K562 (cell line): ENCODE measurements around the gene TEX14. TPM values are rescaled to one million over a fixed set of nuclear protein-coding genes. Genes with fewer than 3 reads are reported as not detected.

Experiments used
- ATAC-seq: fragments of 200-7000 bp; cut with Tn5 transposase; 3 replicates; pipeline ENCODE4 v1.9.1; 2020; ENCODE audit warnings: moderate library complexity
- BruUV-seq: library from RNA; stranded (reverse); fragments of 400-500 nt; replicated peaks from 2 replicates; lab custom pipeline; 2021; lab: Mats Ljungman, UMichigan
- CTCF ChIA-PET: fragments of 300-600 bp; formaldehyde crosslinking; extraction: SDS; loops from one replicate; lab custom pipeline; 2021; ENCODE audit warnings: low intra/inter-chr PET ratio; lab: Yijun Ruan, JAX
- POLR2A ChIA-PET: fragments of 300-600, 350-650 bp; sonication (Branson Sonifier 250); formaldehyde crosslinking; extraction: SDS; loops from one replicate; lab custom pipeline; 2021; ENCODE audit warnings: antibody characterized with exemption, inconsistent platforms; lab: Yijun Ruan, JAX
- DNase-seq, 4 experiments: peaks; one replicate each; pipeline versions ENCODE4 v3.0.0 to v3.0.0-alpha.2; 2011 to 2018; ENCODE audit warnings: low spot score in 3 of 4, mixed read lengths in 3 of 4; ENCODE audit errors: extremely low read depth in 1 of 4
- FAIRE-seq: peaks from 2 replicates; lab custom pipeline; 2011; peaks lifted over from hg19 to GRCh38; lab: Jason Lieb, UNC
- H2AFZ ChIP-seq: 2 replicates; pipeline ENCODE4 v1.6.0; 2011; ENCODE audit warnings: low read depth, low read length, control low read depth, inconsistent platforms
- H3K27ac ChIP-seq: fragments of 200-600 bp; 3 replicates; pipeline ENCODE4 v1.8.0; 2011; ENCODE audit warnings: low read depth, mild to moderate bottlenecking, control low read depth, inconsistent platforms, low read length, moderate library complexity, mixed read lengths; ENCODE audit errors: extremely low read depth
- H3K27me3 ChIP-seq, 2 experiments: fragments of 300-600 bp in 1 of 2; 2 replicates in 1 of 2; 3 replicates in 1 of 2; pipeline versions ENCODE4 v1.6.0 to v1.8.0; 2011; ENCODE audit warnings: inconsistent platforms in 2 of 2, low read length in 2 of 2, mild to moderate bottlenecking in 1 of 2, mixed read lengths in 1 of 2, moderate library complexity in 1 of 2; ENCODE audit not compliant: control insufficient read depth in 2 of 2, insufficient read depth in 2 of 2
- H3K36me3 ChIP-seq: fragments of 300-600 bp; 3 replicates; pipeline ENCODE4 v1.8.0; 2011; ENCODE audit warnings: mild to moderate bottlenecking, low read length, inconsistent platforms; ENCODE audit not compliant: control insufficient read depth, insufficient read depth
- H3K4me1 ChIP-seq, 2 experiments: fragments of 200-600 bp in 1 of 2; replicated peaks in 1 of 2; 2 replicates in 1 of 2; 3 replicates in 1 of 2; pipeline versions ENCODE4 v1.5.1 to v1.8.0; 2011; ENCODE audit warnings: inconsistent platforms in 2 of 2, low read length in 2 of 2, mild to moderate bottlenecking in 1 of 2, mixed read lengths in 1 of 2, moderate library complexity in 1 of 2; ENCODE audit not compliant: control insufficient read depth in 2 of 2, insufficient read depth in 2 of 2
- H3K4me2 ChIP-seq: 2 replicates; pipeline ENCODE4 v1.6.1; 2011; ENCODE audit warnings: low read length, control low read depth, inconsistent platforms, mixed read lengths; ENCODE audit not compliant: insufficient read depth
- H3K4me3 ChIP-seq: fragments of 200-600 bp; sonication (generic), shearing (Covaris generic); 2 replicates; pipeline ENCODE4 v1.5.1; 2016; ENCODE audit warnings: control low read depth, inconsistent platforms
- H3K79me2 ChIP-seq: fragments of 200-600 bp; 3 replicates; pipeline ENCODE4 v1.8.0; 2011; ENCODE audit warnings: low read length, inconsistent platforms; ENCODE audit not compliant: control insufficient read depth, insufficient read depth
- H3K9ac ChIP-seq, 2 experiments: 2 replicates each; pipeline versions ENCODE4 v1.6.0 to v1.6.1; 2011; ENCODE audit warnings: low read depth in 2 of 2, low read length in 2 of 2, control low read depth in 1 of 2, inconsistent platforms in 1 of 2, mild to moderate bottlenecking in 1 of 2, mixed read lengths in 1 of 2; ENCODE audit not compliant: insufficient read depth in 1 of 2
- H3K9me1 ChIP-seq: one replicate; pipeline ENCODE4 v1.6.0; 2011; ENCODE audit warnings: inconsistent platforms, mild to moderate bottlenecking, low read length, moderate library complexity; ENCODE audit not compliant: control insufficient read depth, insufficient read depth
- H3K9me3 ChIP-seq: replicated peaks from 2 replicates; pipeline ENCODE4 v1.5.1; 2011; ENCODE audit warnings: low read depth, low read length, inconsistent platforms; ENCODE audit not compliant: control insufficient read depth, insufficient read depth
- H4K20me1 ChIP-seq: replicated peaks from 2 replicates; pipeline ENCODE4 v1.6.1; 2011; ENCODE audit warnings: low read length, inconsistent platforms, mixed read lengths; ENCODE audit not compliant: control insufficient read depth, insufficient read depth
- CREM ChIP-seq: IDR thresholded peaks from 2 replicates; pipeline ENCODE4 v1.6.1; 2014; ENCODE audit warnings: antibody characterized with exemption, low read depth
- FIP1L1 ChIP-seq: fragments of 200-400 bp; formaldehyde crosslinking; IDR thresholded peaks from 2 replicates; pipeline ENCODE4 v1.6.1; 2018; ENCODE audit warnings: mild to moderate bottlenecking, low read depth, low read length; ENCODE audit not compliant: poor library complexity, severe bottlenecking
- HDAC6 ChIP-seq: IDR thresholded peaks from 2 replicates; pipeline ENCODE4 v1.6.1; 2012; ENCODE audit warnings: low read depth, mild to moderate bottlenecking, control low read depth, inconsistent platforms, low read length, moderate library complexity
- HDGF ChIP-seq: fragments of 450-650 bp; IDR thresholded peaks from 2 replicates; pipeline ENCODE4 v1.6.1; 2016
- KLF16 ChIP-seq: IDR thresholded peaks from 2 replicates; pipeline ENCODE4 v1.6.1; 2016; ENCODE audit warnings: antibody characterized with exemption
- NCOA6 ChIP-seq: fragments of 450-650 bp; IDR thresholded peaks from 2 replicates; pipeline ENCODE4 v1.6.1; 2017; ENCODE audit warnings: mild to moderate bottlenecking
- POLR2AphosphoS5 ChIP-seq: IDR thresholded peaks from 2 replicates; pipeline ENCODE4 v1.6.1; 2011; ENCODE audit warnings: mild to moderate bottlenecking, low read depth, low read length, moderate library complexity; ENCODE audit not compliant: control insufficient read depth, insufficient read depth
- SMARCA4 ChIP-seq: fragments of 450-650 bp; IDR thresholded peaks from 2 replicates; pipeline ENCODE4 v1.6.1; 2016
- SRSF9 ChIP-seq: fragments of 200-400 bp; formaldehyde crosslinking; IDR thresholded peaks from 2 replicates; pipeline ENCODE4 v1.6.1; 2017; ENCODE audit warnings: low read depth, low read length, borderline replicate concordance
- ZBTB17 ChIP-seq: fragments of 450-650 bp; formaldehyde crosslinking; IDR thresholded peaks from 2 replicates; pipeline ENCODE4 v1.4.0; 2020; ENCODE audit warnings: mild to moderate bottlenecking
- ZNF146 ChIP-seq: IDR thresholded peaks from one replicate; pipeline ENCODE4 v1.6.1; 2018; ENCODE audit warnings: missing compliant biosample characterization; ENCODE audit not compliant: unreplicated experiment
- ZNF232 ChIP-seq: sonication (generic); formaldehyde crosslinking; IDR thresholded peaks from 2 replicates; pipeline ENCODE4 v1.8.0; 2022; ENCODE audit warnings: mild to moderate bottlenecking, missing genetic modification reagents
- ZNF436 ChIP-seq: fragments of 250-450, 450-650 bp; sonication (Bioruptor Pico); formaldehyde crosslinking; IDR thresholded peaks from 2 replicates; pipeline ENCODE4 v1.7.0; 2020; ENCODE audit warnings: mild to moderate bottlenecking
- ZNF717 ChIP-seq: fragments of 250-450 bp; sonication (Bioruptor Pico); IDR thresholded peaks from 2 replicates; pipeline ENCODE4 v1.5.0; 2021
- WGBS: fragments of 100-300 bp; shearing (Covaris generic); methylation state at CpG from one replicate; pipeline ENCODE4 v1.1.6; 2016; ENCODE audit warnings: low coverage, mixed read lengths; ENCODE audit not compliant: insufficient coverage; ENCODE audit errors: missing lambda C conversion rate; 5-methylcytosine and 5-hydroxymethylcytosine counted together
- in situ Hi-C: fragments of 300-500 bp; cut with MboI; formaldehyde crosslinking; loops from 4 replicates; pipeline ENCODE4 v1.15.0; 2018; ENCODE audit warnings: inconsistent platforms, mixed read lengths
- intact Hi-C: fragments of 100-400 bp; cut with micrococcal nuclease; formaldehyde crosslinking; loops from 2 replicates; pipeline ENCODE4 v1.14.2; 2022
- polyA plus RNA-seq, 8 experiments: library from polyadenylated mRNA; depleted of rRNA in 4 of 8; stranded (reverse) in 5 of 8; unstranded in 3 of 8; fragments of >200 nt; fragmentation: Nextera tagmentation in 2 of 8; fragmentation: Illumina TruSeq in 1 of 8; extraction: Ambion mirVana in 2 of 8; extraction: Trizol in 1 of 8; gene quantifications; 2 replicates each; pipeline versions ENCODE4 v1.2.1 to v1.2.3, GENCODE V29; 2011 to 2014; ENCODE audit warnings: inconsistent platforms in 1 of 8, missing spikeins in 1 of 8
- total RNA-seq, 7 experiments: library from RNA; depleted of rRNA in 6 of 7; stranded (reverse); fragments of >200 nt in 6 of 7; fragmentation: Illumina TruSeq in 2 of 7; extraction: Trizol in 2 of 7; gene quantifications; 2 replicates each; pipeline versions ENCODE4 v1.2.1 to v1.2.3, GENCODE V29; 2011 to 2021; ENCODE audit warnings: low replicate concordance in 1 of 7
- TF ChIP-seq, protein P1 (sequence below): fragments of 450-650 bp; IDR thresholded peaks from 2 replicates; pipeline ENCODE4 v1.7.0; 2016; ENCODE audit warnings: borderline replicate concordance
- TF ChIP-seq, protein P2 (sequence below): fragments of 250-450 bp; sonication (Bioruptor Pico); IDR thresholded peaks from 2 replicates; pipeline ENCODE4 v1.5.0; 2021; ENCODE audit warnings: mild to moderate bottlenecking, borderline replicate concordance
- TF ChIP-seq, protein P3 (sequence below): fragments of 250-450 bp; sonication (Bioruptor Pico); IDR thresholded peaks from 2 replicates; pipeline ENCODE4 v1.4.0; 2020; ENCODE audit warnings: borderline replicate concordance

The TEX14 gene
- total and polyA plus RNA-seq, 9 of the 15 experiments (the other 6 are each of a cell fraction or from before 2014, with no cell fraction given), result 0.05 to 0.12 (median 0.09) TPM; not detected in 1

DNA sequence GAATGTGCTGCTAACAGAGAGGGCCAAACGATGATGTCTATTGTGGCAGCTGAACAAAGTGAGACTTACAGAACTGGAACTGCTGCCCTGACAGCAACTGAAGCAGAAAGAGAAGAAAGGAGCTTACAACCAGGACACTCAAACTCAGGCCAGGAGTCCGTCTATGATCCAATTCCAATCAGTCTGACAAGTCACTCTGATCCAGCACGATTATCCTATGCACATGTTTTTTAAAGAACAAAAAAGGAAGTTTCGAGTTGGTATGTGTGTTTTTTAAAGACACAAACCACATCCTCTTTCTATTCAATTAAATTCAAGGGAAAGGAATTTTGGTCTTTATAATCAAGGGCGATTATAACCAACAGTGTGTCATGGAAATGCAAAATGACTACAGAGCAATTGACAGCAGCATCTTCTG, 135.0 kb downstream of the TEX14 start:
- peaks cover 13 to 21% of the 10 kb centered on the region in 2 experiments for H3K27me3 ChIP-seq
- no peak overlapping the region for H3K4me2 ChIP-seq
- H3K27ac ChIP-seq, result no peak overlapping the region
- no peak overlapping the region for H3K9ac ChIP-seq
- H3K79me2 ChIP-seq, result no peaks in the 10 kb centered on the region
- H4K20me1 ChIP-seq, result no peaks in the 10 kb centered on the region
- no peak for DNase-seq
- WGBS, result 5% methylated on average over 5 of the region's 5 CpGs
- BruUV-seq, result no TSS peak
- H2AFZ ChIP-seq, result peak overlapping the region; percentile 34
- H3K4me1 ChIP-seq, result no peaks in the 10 kb centered on the region
- no peak for ATAC-seq
- in situ Hi-C loops (no loop called here), intact Hi-C loops (no loop called here)
- no peak overlapping the region for H3K4me3 ChIP-seq
- no peaks in the 10 kb centered on the region for H3K36me3 ChIP-seq
- H3K9me1 ChIP-seq, result no peaks in the 10 kb centered on the region
- no peaks in the 10 kb centered on the region for H3K9me3 ChIP-seq
- TF ChIP-seq HDAC6, result no peak
- TF ChIP-seq NCOA6, result no peak
- no peak for TF ChIP-seq ZNF436 (CRISPR knock-in tag)
- no peak for TF ChIP-seq ZNF717 (CRISPR knock-in tag)
- TF ChIP-seq ZNF232 (CRISPR knock-in tag), result no peak
- no peak for TF ChIP-seq SMARCA4
- TF ChIP-seq, protein P1, sequence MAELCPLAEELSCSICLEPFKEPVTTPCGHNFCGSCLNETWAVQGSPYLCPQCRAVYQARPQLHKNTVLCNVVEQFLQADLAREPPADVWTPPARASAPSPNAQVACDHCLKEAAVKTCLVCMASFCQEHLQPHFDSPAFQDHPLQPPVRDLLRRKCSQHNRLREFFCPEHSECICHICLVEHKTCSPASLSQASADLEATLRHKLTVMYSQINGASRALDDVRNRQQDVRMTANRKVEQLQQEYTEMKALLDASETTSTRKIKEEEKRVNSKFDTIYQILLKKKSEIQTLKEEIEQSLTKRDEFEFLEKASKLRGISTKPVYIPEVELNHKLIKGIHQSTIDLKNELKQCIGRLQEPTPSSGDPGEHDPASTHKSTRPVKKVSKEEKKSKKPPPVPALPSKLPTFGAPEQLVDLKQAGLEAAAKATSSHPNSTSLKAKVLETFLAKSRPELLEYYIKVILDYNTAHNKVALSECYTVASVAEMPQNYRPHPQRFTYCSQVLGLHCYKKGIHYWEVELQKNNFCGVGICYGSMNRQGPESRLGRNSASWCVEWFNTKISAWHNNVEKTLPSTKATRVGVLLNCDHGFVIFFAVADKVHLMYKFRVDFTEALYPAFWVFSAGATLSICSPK, result no peak
- no peak for TF ChIP-seq POLR2AphosphoS5
- TF ChIP-seq CREM, result no peak
- no peak for TF ChIP-seq KLF16
- no peak for TF ChIP-seq ZNF146 (CRISPR knock-in tag)
- TF ChIP-seq ZBTB17, result no peak
- TF ChIP-seq HDGF, result no peak
- no peak for TF ChIP-seq SRSF9
- TF ChIP-seq FIP1L1, result no peak
- TF ChIP-seq, protein P2, sequence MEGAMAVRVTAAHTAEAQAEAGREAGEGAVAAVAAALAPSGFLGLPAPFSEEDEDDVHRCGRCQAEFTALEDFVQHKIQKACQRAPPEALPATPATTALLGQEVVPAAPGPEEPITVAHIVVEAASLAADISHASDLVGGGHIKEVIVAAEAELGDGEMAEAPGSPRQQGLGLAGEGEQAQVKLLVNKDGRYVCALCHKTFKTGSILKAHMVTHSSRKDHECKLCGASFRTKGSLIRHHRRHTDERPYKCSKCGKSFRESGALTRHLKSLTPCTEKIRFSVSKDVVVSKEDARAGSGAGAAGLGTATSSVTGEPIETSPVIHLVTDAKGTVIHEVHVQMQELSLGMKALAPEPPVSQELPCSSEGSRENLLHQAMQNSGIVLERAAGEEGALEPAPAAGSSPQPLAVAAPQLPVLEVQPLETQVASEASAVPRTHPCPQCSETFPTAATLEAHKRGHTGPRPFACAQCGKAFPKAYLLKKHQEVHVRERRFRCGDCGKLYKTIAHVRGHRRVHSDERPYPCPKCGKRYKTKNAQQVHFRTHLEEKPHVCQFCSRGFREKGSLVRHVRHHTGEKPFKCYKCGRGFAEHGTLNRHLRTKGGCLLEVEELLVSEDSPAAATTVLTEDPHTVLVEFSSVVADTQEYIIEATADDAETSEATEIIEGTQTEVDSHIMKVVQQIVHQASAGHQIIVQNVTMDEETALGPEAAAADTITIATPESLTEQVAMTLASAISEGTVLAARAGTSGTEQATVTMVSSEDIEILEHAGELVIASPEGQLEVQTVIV (CRISPR knock-in tag), result no peak
- TF ChIP-seq, protein P3, sequence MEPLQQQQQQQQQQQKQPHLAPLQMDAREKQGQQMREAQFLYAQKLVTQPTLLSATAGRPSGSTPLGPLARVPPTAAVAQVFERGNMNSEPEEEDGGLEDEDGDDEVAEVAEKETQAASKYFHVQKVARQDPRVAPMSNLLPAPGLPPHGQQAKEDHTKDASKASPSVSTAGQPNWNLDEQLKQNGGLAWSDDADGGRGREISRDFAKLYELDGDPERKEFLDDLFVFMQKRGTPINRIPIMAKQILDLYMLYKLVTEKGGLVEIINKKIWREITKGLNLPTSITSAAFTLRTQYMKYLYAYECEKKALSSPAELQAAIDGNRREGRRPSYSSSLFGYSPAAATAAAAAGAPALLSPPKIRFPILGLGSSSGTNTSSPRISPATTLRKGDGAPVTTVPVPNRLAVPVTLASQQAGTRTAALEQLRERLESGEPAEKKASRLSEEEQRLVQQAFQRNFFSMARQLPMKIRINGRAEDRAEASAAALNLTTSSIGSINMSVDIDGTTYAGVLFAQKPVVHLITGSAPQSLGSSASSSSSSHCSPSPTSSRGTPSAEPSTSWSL (CRISPR knock-in tag), result no peak
- ChIA-PET CTCF (no interaction called here), POLR2A (interaction anchor here (0.9 kb wide), 1 partner anchor 74 kb away, joined by 7 read pairs; no protein-coding TSS in a partner anchor)
- FAIRE-seq, result no peak
